Karpas-422 (cell line): Measurements from ENCODE around the gene NDRG2. TPM values are rescaled to one million over a fixed set of nuclear protein-coding genes. Genes with fewer than 3 reads are reported as not detected.

Experiments used
- DNase-seq: peaks from one replicate; pipeline ENCODE4 v3.0.0-alpha.2; 2015
- H2AFZ ChIP-seq: fragments of 200-600 bp; sonication (generic); 2 replicates; pipeline ENCODE4 v1.6.1; 2014; ENCODE audit warnings: antibody characterized with exemption, low read length, mixed read lengths
- H3K27ac ChIP-seq: fragments of 200-600 bp; sonication (generic); 2 replicates; pipeline ENCODE4 v1.5.1; 2014; ENCODE audit warnings: mild to moderate bottlenecking, low read length, moderate library complexity
- H3K27me3 ChIP-seq: fragments of 200-600 bp; sonication (generic); 2 replicates; pipeline ENCODE4 v1.6.1; 2014; ENCODE audit warnings: low read length, mixed read lengths
- H3K36me3 ChIP-seq: fragments of 200-600 bp; sonication (generic); 2 replicates; pipeline ENCODE4 v1.6.1; 2014; ENCODE audit warnings: low read length, mixed read lengths; ENCODE audit not compliant: insufficient read depth
- H3K4me1 ChIP-seq: fragments of 200-600 bp; sonication (generic); 2 replicates; pipeline ENCODE4 v1.6.1; 2014; ENCODE audit warnings: mild to moderate bottlenecking, low read length, mixed read lengths
- H3K4me2 ChIP-seq: fragments of 200-600 bp; sonication (generic); 2 replicates; pipeline ENCODE4 v1.6.1; 2014; ENCODE audit warnings: low read length, low read depth, mild to moderate bottlenecking; ENCODE audit not compliant: poor library complexity, severe bottlenecking
- H3K4me3 ChIP-seq: fragments of 200-600 bp; sonication (generic); 2 replicates; pipeline ENCODE4 v1.5.1; 2014; ENCODE audit warnings: mild to moderate bottlenecking, antibody characterized with exemption, low read length, mixed read lengths
- H3K79me2 ChIP-seq: fragments of 200-600 bp; sonication (generic); 2 replicates; pipeline ENCODE4 v1.6.1; 2014; ENCODE audit warnings: mild to moderate bottlenecking, low read length, mixed read lengths
- H3K9ac ChIP-seq: fragments of 200-600 bp; sonication (generic); 2 replicates; pipeline ENCODE4 v1.6.0; 2014; ENCODE audit warnings: low read length
- H3K9me2 ChIP-seq: fragments of 200-600 bp; sonication (generic), shearing (Covaris generic); replicated peaks from 2 replicates; pipeline ENCODE4 v1.6.0; 2014; ENCODE audit warnings: mild to moderate bottlenecking, low read length, moderate library complexity; ENCODE audit not compliant: insufficient read depth
- H3K9me3 ChIP-seq: fragments of 300-700, 200-600 bp; sonication (generic); 2 replicates; pipeline ENCODE4 v1.6.1; 2014; ENCODE audit warnings: low read length, mixed read lengths
- H4K20me1 ChIP-seq: fragments of 200-600 bp; sonication (generic); 2 replicates; pipeline ENCODE4 v1.6.1; 2014; ENCODE audit warnings: mild to moderate bottlenecking, antibody characterized with exemption, low read length, low read depth; ENCODE audit not compliant: insufficient read depth
- total RNA-seq: library from RNA; depleted of rRNA; stranded (reverse); fragments of >200 nt; shearing (Covaris generic); gene quantifications from 2 replicates; pipeline ENCODE4 v1.2.3, GENCODE V29; 2014; ENCODE audit warnings: low replicate concordance; rRNA removed

Gene NDRG2
- total RNA-seq = not detected in 2 replicates

DNA sequence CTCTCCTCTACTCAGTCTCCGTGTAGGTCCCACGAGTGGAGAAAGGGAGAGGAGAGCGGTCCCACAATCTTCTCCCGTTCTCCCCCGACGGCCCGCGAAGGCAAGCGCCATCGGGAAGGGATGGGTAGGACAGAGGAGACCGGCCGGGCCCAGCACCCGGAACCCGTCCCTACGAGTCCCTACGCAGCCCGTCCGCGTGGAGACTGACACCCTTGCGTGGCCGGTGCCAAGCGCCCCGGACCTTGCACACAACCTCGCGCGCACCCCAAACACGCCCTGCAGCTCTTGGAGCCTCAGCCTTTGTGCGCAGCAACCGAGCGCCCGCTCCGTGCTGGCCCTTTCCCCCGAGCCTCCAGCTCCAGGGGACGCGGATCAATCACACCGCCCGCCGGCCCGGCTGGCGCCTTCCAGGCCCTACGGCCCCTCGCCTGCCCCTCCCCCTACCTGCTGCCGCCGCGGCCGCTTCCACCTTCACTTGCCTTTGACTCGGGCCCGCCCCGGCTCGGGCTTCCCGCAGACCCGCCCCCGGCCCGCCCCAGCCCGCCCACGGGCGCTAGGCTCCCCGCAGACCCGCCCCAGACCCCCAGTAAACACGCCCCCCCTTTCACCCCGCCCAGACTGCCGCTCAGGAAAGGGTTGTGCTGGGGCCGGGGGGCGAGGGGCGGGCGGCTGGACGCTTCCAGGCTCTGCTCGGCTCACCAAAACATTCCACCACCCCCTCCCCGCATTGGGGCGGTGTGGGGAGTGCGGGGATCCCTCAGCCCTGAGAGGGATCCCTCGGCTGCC is at the start of gene NDRG2:
NDRG2 (minus strand) TSS at position 477 of the 786 bp plus-strand sequence. CDS start 1,746 bp downstream, outside the sequence.
- no peak for DNase-seq
- no peak within 1 kb of the TSS for H3K4me2 ChIP-seq
- H3K9me2 ChIP-seq = no peaks in the 10 kb centered on the region
- H3K79me2 ChIP-seq = no peaks in the 10 kb centered on the region
- no peak within 1 kb of the TSS for H3K27ac ChIP-seq
- H3K9me3 ChIP-seq = no peaks in the 10 kb centered on the region
- H3K27me3 ChIP-seq = no peaks in the 10 kb centered on the region; the same call in 1 of the 2 replicates
- no peak within 1 kb of the TSS for H3K4me3 ChIP-seq
- H2AFZ ChIP-seq = no peak within 1 kb of the TSS
- H4K20me1 ChIP-seq = 0 out of 2 replicates have a peak, but pooled peaks cover 3% of the 10 kb centered on the region
- no peaks in the 10 kb centered on the region for H3K36me3 ChIP-seq
- no peaks in the 10 kb centered on the region for H3K4me1 ChIP-seq
- H3K9ac ChIP-seq = no peak within 1 kb of the TSS

- Histone ChIP-seq H3K79me2 (no peaks in the 10 kb centered on the region), H3K9me3 (no peaks in the 10 kb centered on the region), H3K9me2 (no peaks in the 10 kb centered on the region), H4K20me1 (no peaks in the 10 kb centered on the region), H3K36me3 (no peaks in the 10 kb centered on the region), H3K9ac (no peak overlapping the region), H2AFZ (no peak overlapping the region), H3K27me3 (peaks cover 3% of the 10 kb centered on the region; the same call in 1 of the 2 replicates), H3K27ac (no peak overlapping the region), H3K4me2 (no peak overlapping the region), H3K4me3 (no peak overlapping the region), H3K4me1 (peaks cover 26% of the 10 kb centered on the region)
- DNase-seq = no peak
Observed at GRCh38 chr14:21073921-21074320, 49.1 kb upstream of the NDRG2 start.

DNA sequence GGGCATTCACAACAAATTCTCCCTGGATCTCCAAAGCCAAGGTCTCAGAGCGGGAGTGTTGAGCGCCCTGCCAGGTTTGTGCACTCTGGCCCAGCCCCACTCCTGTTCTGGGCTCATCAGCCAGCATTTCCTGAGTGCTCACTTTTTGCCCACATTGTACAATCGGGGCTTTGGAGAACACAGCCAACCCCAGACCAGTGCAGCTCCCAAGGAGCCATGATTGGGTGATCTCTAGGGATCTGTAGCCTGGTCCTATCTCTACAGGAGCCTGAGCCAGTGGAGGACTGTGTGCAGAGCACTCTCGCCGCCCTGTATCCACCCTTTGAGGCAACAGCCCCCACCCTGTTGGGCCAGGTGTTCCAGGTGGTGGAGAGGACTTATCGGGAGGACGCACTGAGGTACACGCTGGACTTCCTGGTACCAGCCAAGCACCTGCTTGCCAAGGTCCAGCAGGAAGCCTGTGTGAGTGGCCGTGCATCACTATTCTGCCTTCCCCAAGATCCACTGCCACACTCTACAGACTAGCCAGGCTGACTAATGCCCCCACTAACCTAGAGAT is 48.0 kb upstream of the NDRG2 start:
- no peak overlapping the region for H3K4me3 ChIP-seq
- H3K27me3 ChIP-seq = peaks cover 3% of the 10 kb centered on the region; the same call in 1 of the 2 replicates
- DNase-seq = no peak
- H3K9me2 ChIP-seq = no peaks in the 10 kb centered on the region
- H3K79me2 ChIP-seq = no peaks in the 10 kb centered on the region
- H3K36me3 ChIP-seq = no peaks in the 10 kb centered on the region
- peaks cover 26% of the 10 kb centered on the region for H3K4me1 ChIP-seq
- no peaks in the 10 kb centered on the region for H3K9me3 ChIP-seq
- H2AFZ ChIP-seq = no peak overlapping the region
- no peak overlapping the region for H3K9ac ChIP-seq
- no peak overlapping the region for H3K4me2 ChIP-seq
- H3K27ac ChIP-seq = no peak overlapping the region
- no peaks in the 10 kb centered on the region for H4K20me1 ChIP-seq

DNA sequence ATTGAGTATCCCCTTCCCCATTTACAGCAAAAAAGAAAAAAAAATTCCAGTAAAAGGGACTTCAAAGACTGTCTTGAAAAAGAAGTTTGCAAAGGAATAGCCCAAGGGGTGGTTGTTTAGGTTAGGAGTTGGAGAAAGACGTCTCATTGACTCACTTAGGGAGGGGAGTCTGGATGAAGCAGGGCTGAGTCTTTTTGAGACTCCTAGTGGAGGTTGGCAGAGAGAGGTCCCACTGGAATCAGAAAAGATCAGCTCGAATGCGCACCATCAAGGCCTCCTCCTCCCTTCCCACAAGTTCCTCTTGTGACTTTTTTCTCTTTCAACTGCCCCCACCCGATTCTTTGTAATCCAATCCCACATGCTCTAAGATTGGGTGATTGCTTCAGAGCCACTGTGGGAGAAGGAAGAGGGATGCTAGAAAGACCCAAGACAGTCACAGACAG is 47.2 kb upstream of the NDRG2 start:
- Histone ChIP-seq H3K9me3 (no peaks in the 10 kb centered on the region), H3K9ac (peak overlapping the region; percentile 64), H4K20me1 (no peaks in the 10 kb centered on the region), H2AFZ (peak overlapping the region; percentile 70; the same call in 1 of the 2 replicates), H3K27me3 (peaks cover 3% of the 10 kb centered on the region; the same call in 1 of the 2 replicates), H3K4me3 (peak overlapping the region; percentile 64), H3K9me2 (no peaks in the 10 kb centered on the region), H3K27ac (no peak overlapping the region), H3K4me2 (peak overlapping the region; percentile 69), H3K36me3 (no peaks in the 10 kb centered on the region), H3K4me1 (peaks cover 26% of the 10 kb centered on the region), H3K79me2 (no peaks in the 10 kb centered on the region)
- peak; percentile 56 for DNase-seq

DNA sequence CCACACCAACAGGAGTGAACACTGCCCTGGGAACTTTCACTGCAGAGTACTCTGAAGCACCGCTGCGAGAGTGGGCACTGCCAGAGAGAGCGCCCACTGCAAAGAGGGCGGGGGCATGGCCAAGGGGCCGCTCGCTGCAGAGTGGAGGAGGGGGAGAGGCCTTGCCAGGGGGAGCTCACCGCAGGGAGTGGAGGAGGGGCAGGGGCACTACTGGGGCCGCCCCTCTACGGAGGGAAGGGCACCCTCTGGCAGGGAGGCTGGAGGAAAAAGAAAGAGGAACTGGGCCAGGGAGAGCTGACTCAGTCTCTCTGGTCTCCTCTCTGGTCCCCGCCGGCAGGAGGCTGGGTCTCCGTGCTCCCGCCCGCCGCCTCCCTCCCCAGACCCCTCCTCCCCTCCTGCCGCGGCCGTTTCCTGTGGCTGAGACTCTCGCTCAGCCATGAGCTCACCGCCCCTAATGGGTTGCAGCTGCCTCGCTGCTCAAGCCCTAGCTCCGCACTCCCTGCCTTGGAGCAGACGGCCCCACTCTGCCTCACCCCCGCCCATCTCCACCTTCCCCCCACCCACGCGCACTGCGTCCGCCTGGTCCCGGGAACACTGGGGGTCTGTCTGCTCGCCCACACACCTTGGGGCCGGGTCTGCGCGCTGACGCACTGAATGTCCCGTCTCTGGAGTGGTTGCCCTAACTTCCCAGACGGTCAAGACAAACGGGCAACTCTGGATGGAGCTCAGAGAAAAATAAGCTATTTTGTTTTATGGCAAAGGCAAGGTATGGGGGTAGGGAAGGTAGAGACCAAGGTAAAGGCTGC is 46.6 kb upstream of the NDRG2 start:
- H3K9me2 ChIP-seq = no peaks in the 10 kb centered on the region
- H3K79me2 ChIP-seq = no peaks in the 10 kb centered on the region
- peaks cover 26% of the 10 kb centered on the region for H3K4me1 ChIP-seq
- H3K9ac ChIP-seq = peak overlapping the region; percentile 64
- no peaks in the 10 kb centered on the region for H3K9me3 ChIP-seq
- H2AFZ ChIP-seq = peak overlapping the region; percentile 70; the same call in 1 of the 2 replicates
- H3K27me3 ChIP-seq = peaks cover 3% of the 10 kb centered on the region; the same call in 1 of the 2 replicates
- H3K4me2 ChIP-seq = peak overlapping the region; percentile 69
- H3K36me3 ChIP-seq = no peaks in the 10 kb centered on the region
- no peak overlapping the region for H3K27ac ChIP-seq
- DNase-seq = peak; percentile 92
- H4K20me1 ChIP-seq = no peaks in the 10 kb centered on the region
- H3K4me3 ChIP-seq = peak overlapping the region; percentile 64

DNA sequence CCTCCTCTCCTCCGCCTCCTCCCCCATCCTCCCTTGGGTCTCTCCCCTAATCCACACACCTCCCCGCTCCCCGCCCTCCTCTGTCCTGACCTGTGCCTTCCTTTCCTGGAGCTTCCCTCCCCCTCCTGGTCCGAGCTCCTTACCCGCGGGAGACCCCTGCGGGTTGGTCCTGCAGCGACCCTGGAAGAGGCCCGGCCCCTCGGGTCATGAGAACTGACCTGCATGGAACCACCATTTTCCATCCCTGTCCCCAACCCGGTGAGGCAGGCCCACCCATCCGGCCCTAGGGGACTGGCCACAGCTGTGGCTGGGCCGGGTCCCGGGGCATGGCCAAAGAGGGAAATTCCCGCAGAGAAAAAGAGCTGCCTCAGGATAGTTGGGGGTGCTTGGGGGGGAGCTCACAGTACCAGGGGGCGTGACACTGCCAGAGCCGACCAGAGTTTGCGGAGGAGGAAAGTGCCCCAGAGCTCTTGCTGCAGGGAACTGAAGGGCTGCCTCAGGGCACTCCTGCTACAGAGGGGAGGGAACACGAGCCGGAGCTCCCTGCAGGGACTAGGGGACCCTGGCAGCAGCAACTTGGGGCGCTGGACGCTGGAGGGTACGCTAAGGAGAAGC is 45.9 kb upstream of the NDRG2 start:
- H3K4me3 ChIP-seq = peak overlapping the region; percentile 64
- H4K20me1 ChIP-seq = no peaks in the 10 kb centered on the region
- DNase-seq = no peak
- H3K4me1 ChIP-seq = peaks cover 26% of the 10 kb centered on the region
- H3K79me2 ChIP-seq = no peaks in the 10 kb centered on the region
- H3K9ac ChIP-seq = peak overlapping the region; percentile 64
- no peaks in the 10 kb centered on the region for H3K9me2 ChIP-seq
- peak overlapping the region; percentile 69 for H3K4me2 ChIP-seq
- peak overlapping the region; percentile 42; the same call in 1 of the 2 replicates for H2AFZ ChIP-seq
- H3K36me3 ChIP-seq = no peaks in the 10 kb centered on the region
- H3K9me3 ChIP-seq = no peaks in the 10 kb centered on the region
- H3K27me3 ChIP-seq = peaks cover 3% of the 10 kb centered on the region; the same call in 1 of the 2 replicates
- H3K27ac ChIP-seq = no peak overlapping the region

DNA sequence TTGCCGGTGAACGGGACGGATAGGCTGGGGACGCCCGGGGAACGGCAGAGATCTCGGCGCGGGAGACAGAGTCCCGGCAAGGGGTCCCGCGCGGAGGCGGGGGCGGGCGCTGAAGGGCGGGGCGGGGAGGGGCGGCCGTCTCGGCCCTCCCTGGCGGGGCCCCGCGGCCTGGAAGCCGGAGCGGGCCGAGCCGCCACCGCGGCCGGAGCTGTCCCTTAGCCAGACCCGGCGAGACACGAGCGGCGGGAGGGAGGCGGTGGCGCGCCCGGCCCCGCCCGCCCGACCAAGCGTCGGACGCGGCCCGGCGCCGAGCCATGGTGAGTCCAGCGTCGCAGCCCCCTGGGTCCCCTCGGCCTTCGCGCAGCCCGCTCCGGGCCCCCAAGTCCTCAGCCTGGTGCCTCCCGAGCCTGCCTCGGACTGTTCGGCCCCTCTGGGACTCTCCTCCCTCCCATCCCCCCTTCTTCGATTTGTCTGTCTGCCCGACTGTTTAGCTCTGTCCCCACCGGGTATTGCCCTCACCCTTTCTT is 45.3 kb upstream of the NDRG2 start, which contains the start of gene ARHGEF40:
ARHGEF40 (plus strand) TSS at position 222 of the 527 bp plus-strand sequence; CDS start at position 315, 93 bp downstream.
- Histone ChIP-seq H2AFZ (peak within 1 kb of the TSS; percentile 70; the same call in 1 of the 2 replicates), H3K4me2 (peak within 1 kb of the TSS; percentile 69), H3K4me1 (peaks cover 26% of the 10 kb centered on the region), H3K9ac (peak within 1 kb of the TSS; percentile 64), H3K9me3 (no peaks in the 10 kb centered on the region), H3K27ac (no peak within 1 kb of the TSS), H3K9me2 (no peaks in the 10 kb centered on the region), H3K79me2 (no peaks in the 10 kb centered on the region), H3K27me3 (peaks cover 3% of the 10 kb centered on the region; the same call in 1 of the 2 replicates), H4K20me1 (no peaks in the 10 kb centered on the region), H3K36me3 (no peaks in the 10 kb centered on the region), H3K4me3 (peak within 1 kb of the TSS; percentile 64)
- DNase-seq = peak; percentile 56
